Psoas muscle (tissue), 8 donors: ENCODE measurements around the gene NCAPG2. TPM values are rescaled to one million over a fixed set of nuclear protein-coding genes. Genes with fewer than 3 reads are reported as not detected.

Source experiments
- ATAC-seq, 4 donors: fragments of 200-7000 bp; cut with Tn5 transposase; one replicate each; pipeline ENCODE4 v1.9.1; 2020; ENCODE audit warnings: moderate library complexity in 3 of 4, mild to moderate bottlenecking in 2 of 4
- DNase-seq, 2 donors: peaks; one replicate each; pipeline ENCODE4 v3.0.0-alpha.2; 2020
- H3K27ac ChIP-seq: fragments of 200-600 bp; one replicate; pipeline ENCODE4 v1.8.0; 2022
- H3K27me3 ChIP-seq, 3 donors: fragments of 200-600 bp in 1 of 3; one replicate each; pipeline versions ENCODE4 v1.6.1 to v1.8.0; 2013 to 2022; ENCODE audit warnings: low read length in 2 of 3, mild to moderate bottlenecking in 2 of 3, moderate library complexity in 1 of 3; ENCODE audit not compliant: insufficient read depth in 3 of 3
- H3K36me3 ChIP-seq, 2 donors: fragments of 200-600 bp in 1 of 2; one replicate each; pipeline versions ENCODE4 v1.6.1 to v1.8.0; 2013 to 2022; ENCODE audit warnings: low read depth in 1 of 2, mild to moderate bottlenecking in 1 of 2, moderate library complexity in 1 of 2; ENCODE audit not compliant: insufficient read depth in 1 of 2
- H3K4me1 ChIP-seq: fragments of 200-600 bp; one replicate; pipeline ENCODE4 v1.8.0; 2022
- H3K4me3 ChIP-seq: fragments of 200-600 bp; one replicate; pipeline ENCODE4 v1.8.0; 2022; ENCODE audit warnings: mild to moderate bottlenecking
- H3K9me3 ChIP-seq: fragments of 200-600 bp; one replicate; pipeline ENCODE4 v1.8.0; 2022
- CTCF ChIP-seq: fragments of 200-600 bp; IDR thresholded peaks from one replicate; pipeline ENCODE4 v1.8.0; 2022; ENCODE audit warnings: antibody characterized with exemption
- WGBS, 3 donors: extraction: QIAGEN DNeasy Blood & Tissue Kit; methylation state at CpG; one replicate each; pipeline versions ENCODE4 v1.1.6 to v1.1.7; 2013; 5-methylcytosine and 5-hydroxymethylcytosine counted together
- intact Hi-C, 2 donors: fragments of 100-400 bp; cut with DNase I; formaldehyde crosslinking; loops; one replicate each; pipeline versions ENCODE4 v1.11.0 to v1.14.2; 2022
- polyA plus RNA-seq, 3 donors: library from polyadenylated mRNA; stranded (reverse); fragments of 200-250 nt; gene quantifications; one replicate each; pipeline ENCODE4 v1.2.3, GENCODE V29; 2013
- total RNA-seq, 4 donors: library from RNA; stranded (reverse); fragmentation: NEBNext Ultra II Directional in 2 of 4; extraction: Animal tissue kit (Norgen Biotek cat#: 25700) in 2 of 4; gene quantifications; one replicate each; pipeline versions ENCODE4 v1.2.1 to v1.2.4, GENCODE V29; 2021 to 2023
- donor health status: healthy with polysubstance abuse.
- donor health status: DM: no; HTN: no; CAD: no; lungs with moderate emphysema.
- donor health status: Bipolar disorder and iron deficiency.
- donor health status: healthy.
- donor health status: DM: yes; HTN: yes; CAD: no.
- donor health status: DM: no; HTN: no; CAD: no.
- donor health status: DM: no; HTN: no; CAD: no.
- donor health status: DM: yes; HTN: yes; CAD: no.

The NCAPG2 gene
- total and polyA plus RNA-seq, 7 donors: 1.9 to 3.8 (median 2.8) TPM

- TF ChIP-seq CTCF: no peak
- Histone ChIP-seq H3K4me1 (no peaks in the 10 kb centered on the region), H3K27me3 (no peaks in the 10 kb centered on the region), H3K27ac (no peak overlapping the region), H3K9me3 (no peaks in the 10 kb centered on the region), H3K36me3 (no peaks in the 10 kb centered on the region), H3K4me3 (no peak overlapping the region)
- WGBS, 3 donors: 79 to 83% (median 81%) methylated on average over 8 of the region's 8 CpGs
- DNase-seq (no peak), ATAC-seq (no peak)
- intact Hi-C loops: no loop called here
These were observed 93.1 kb downstream of the NCAPG2 start for GRCh38 chr7:158611541-158611940.

- no peak for DNase-seq
- intact Hi-C loops: no loop called here
- no peak for TF ChIP-seq CTCF
These were observed 95.2 kb downstream of the NCAPG2 start for GRCh38 chr7:158609313-158609974.

GRCh38 chr7:158607563-158607962 lies 97.0 kb downstream of the NCAPG2 start:
- intact Hi-C loops: no loop called here
- WGBS, 3 donors: 83 to 96% (median 95%) methylated on average over 6 of the region's 6 CpGs
- no peak for TF ChIP-seq CTCF
- H3K36me3 ChIP-seq: no peaks in the 10 kb centered on the region
- no peaks in the 10 kb centered on the region for H3K4me1 ChIP-seq
- no peak overlapping the region for H3K27ac ChIP-seq
- H3K27me3 ChIP-seq: no peaks in the 10 kb centered on the region
- no peak for ATAC-seq
- H3K9me3 ChIP-seq: no peaks in the 10 kb centered on the region
- no peak for DNase-seq
- H3K4me3 ChIP-seq: no peak overlapping the region

More at GRCh38 chr7:158609313-158609974, 95.2 kb downstream of the NCAPG2 start:
- ATAC-seq: no peak
- H3K4me3 ChIP-seq: no peak overlapping the region
- H3K9me3 ChIP-seq: no peaks in the 10 kb centered on the region
- H3K4me1 ChIP-seq: no peaks in the 10 kb centered on the region
- H3K36me3 ChIP-seq: no peaks in the 10 kb centered on the region
- no peak overlapping the region for H3K27ac ChIP-seq
- 92 to 96% (median 95%) methylated on average over 7 of the region's 7 CpGs for WGBS, 3 donors
- H3K27me3 ChIP-seq: no peaks in the 10 kb centered on the region

- Histone ChIP-seq H3K27ac (no peak overlapping the region), H3K27me3 (no peaks in the 10 kb centered on the region), H3K36me3 (no peaks in the 10 kb centered on the region), H3K4me1 (no peaks in the 10 kb centered on the region), H3K9me3 (no peaks in the 10 kb centered on the region), H3K4me3 (no peak overlapping the region)
- WGBS, 3 donors: 94 to 95% (median 95%) methylated on average over 18 of the region's 18 CpGs
- DNase-seq (no peak), ATAC-seq (no peak)
- intact Hi-C loops: no loop called here
- no peak for TF ChIP-seq CTCF
These were observed 97.8 kb downstream of the NCAPG2 start for GRCh38 chr7:158606671-158607424.
